D721Med (cell line): ENCODE measurements around the gene RNF44.

Source experiments
- DNase-seq: peaks from one replicate; pipeline ENCODE4 v3.0.0; 2011; ENCODE audit warnings: low spot score; ENCODE audit not compliant: insufficient read length
- FAIRE-seq: peaks from 2 replicates; lab custom pipeline; 2011; peaks lifted over from hg19 to GRCh38; lab: Jason Lieb, UNC
- TF ChIP-seq, protein P1 (sequence below): IDR thresholded peaks from 2 replicates; pipeline ENCODE4 v1.5.1; 2012; ENCODE audit warnings: mild to moderate bottlenecking, control low read depth; ENCODE audit not compliant: insufficient read depth; ENCODE audit errors: missing control alignments

Gene RNF44

DNA sequence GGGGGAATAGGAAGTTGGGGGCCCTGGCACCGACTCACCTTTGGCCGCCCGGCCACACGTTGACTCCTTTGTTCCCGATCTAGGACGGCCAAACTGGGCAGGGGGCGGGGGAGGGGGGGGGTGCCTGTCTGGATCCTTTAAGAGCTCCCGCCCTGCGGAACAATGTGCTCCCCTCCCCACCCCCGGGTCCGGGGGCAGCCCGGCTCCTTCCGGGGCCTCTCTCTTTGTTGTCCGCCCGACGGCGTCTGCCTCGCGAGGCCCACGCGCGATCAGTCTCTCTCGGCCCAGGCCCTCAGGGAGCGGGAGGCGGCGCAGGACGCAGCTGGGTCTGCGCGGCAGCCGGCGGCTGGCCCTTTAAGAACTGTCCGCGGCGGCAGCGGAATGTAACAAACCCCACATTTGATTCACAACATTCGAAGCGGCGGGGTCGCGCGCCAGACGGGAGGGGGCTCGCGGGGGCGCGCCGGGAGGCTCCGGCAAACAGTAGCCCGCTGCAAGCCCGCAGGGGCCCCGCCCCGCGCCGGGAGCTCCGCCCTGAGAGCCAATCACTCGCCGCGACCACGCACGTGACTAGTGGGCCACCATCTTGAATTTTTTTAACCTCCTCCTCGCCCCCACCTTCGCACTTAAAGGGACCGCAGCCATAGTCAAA, at the start of gene RNF44:
TSS of gene RNF44 (minus strand) at position 501 of the 652 bp plus-strand sequence. CDS start 4,930 bp downstream, outside the sequence.
- peak; percentile 89 for DNase-seq
- no peak for FAIRE-seq
- TF ChIP-seq, protein P1, sequence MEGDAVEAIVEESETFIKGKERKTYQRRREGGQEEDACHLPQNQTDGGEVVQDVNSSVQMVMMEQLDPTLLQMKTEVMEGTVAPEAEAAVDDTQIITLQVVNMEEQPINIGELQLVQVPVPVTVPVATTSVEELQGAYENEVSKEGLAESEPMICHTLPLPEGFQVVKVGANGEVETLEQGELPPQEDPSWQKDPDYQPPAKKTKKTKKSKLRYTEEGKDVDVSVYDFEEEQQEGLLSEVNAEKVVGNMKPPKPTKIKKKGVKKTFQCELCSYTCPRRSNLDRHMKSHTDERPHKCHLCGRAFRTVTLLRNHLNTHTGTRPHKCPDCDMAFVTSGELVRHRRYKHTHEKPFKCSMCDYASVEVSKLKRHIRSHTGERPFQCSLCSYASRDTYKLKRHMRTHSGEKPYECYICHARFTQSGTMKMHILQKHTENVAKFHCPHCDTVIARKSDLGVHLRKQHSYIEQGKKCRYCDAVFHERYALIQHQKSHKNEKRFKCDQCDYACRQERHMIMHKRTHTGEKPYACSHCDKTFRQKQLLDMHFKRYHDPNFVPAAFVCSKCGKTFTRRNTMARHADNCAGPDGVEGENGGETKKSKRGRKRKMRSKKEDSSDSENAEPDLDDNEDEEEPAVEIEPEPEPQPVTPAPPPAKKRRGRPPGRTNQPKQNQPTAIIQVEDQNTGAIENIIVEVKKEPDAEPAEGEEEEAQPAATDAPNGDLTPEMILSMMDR: no peak

DNA sequence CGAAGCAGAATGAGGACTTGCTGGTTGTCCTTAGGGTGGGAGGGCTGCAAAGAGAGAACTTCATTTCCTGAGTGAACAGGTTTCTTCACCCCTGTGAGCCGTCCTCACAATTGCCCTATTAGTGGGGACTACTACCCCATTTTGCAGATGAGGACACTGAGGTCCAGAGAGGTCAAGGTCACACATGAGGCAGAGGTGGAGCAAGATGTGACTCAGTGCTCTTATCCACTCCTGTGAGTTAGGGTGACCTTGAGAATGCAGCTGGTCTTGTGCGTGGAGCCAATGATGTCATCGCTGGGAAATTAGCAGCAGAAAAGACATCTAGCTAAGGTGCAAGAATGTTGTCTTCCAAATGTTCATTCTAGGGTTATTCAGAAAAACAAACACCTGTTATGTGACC, 45.9 kb upstream of the RNF44 start:
- no peak for FAIRE-seq
- DNase-seq: no peak
- TF ChIP-seq, protein P1: no peak

DNA sequence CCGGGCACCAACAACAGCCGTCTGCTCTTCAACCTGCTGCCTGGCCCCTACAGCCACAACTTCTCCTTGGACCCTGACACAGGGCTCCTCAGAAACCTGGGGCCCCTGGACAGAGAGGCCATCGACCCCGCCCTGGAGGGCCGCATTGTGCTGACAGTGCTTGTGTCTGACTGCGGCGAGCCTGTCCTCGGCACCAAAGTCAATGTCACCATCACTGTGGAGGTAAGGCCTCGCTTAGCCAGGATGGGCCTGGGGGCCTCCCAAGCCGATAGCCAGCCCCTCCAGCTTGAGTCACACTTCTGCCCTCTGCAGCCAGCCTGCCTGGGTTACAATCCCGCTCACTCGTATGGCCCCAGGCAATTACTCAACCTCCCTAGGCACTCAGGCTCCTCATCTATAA, 44.2 kb upstream of the RNF44 start:
- TF ChIP-seq, protein P1: no peak
- FAIRE-seq (no peak), DNase-seq (no peak)

DNA sequence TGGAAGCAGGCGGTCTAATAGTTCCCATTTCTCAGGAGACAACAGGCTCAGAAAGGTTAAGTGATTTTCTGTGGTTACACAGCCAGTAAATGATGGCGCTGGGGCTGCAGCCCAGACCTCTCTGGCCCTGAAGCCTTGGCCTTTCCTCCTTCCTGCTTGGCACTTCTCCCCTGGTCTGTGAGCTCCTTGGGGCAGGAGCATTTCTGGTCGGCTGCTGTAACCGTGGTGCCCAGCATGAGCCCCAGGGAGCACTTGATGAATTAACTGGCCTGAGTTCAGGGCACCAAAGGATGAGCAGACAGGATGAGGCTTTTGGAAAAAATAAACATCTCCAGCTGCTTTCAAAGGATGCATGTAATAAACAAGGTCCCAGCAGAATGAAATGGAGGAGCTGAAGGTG, 42.1 kb upstream of the RNF44 start:
- TF ChIP-seq, protein P1: no peak
- FAIRE-seq (no peak), DNase-seq (no peak)

DNA sequence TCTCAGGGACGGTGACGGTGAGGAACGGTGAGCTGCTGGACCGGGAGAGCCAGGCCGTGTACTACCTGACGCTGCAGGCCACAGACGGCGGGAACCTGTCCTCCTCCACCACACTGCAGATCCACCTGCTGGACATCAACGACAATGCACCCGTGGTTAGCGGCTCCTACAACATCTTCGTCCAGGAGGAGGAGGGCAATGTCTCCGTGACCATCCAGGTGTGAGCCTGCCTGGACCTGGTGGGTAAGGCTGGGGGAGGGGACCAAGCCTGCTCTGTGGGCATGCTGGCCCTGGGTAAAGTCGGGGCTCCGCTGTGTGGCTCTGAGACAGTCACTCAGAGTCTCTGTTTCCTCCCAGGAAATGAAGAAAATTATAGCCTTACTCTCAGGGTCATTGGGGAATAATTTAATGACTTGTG, 41.2 kb upstream of the RNF44 start:
- TF ChIP-seq, protein P1: no peak
- FAIRE-seq (no peak), DNase-seq (no peak)

DNA sequence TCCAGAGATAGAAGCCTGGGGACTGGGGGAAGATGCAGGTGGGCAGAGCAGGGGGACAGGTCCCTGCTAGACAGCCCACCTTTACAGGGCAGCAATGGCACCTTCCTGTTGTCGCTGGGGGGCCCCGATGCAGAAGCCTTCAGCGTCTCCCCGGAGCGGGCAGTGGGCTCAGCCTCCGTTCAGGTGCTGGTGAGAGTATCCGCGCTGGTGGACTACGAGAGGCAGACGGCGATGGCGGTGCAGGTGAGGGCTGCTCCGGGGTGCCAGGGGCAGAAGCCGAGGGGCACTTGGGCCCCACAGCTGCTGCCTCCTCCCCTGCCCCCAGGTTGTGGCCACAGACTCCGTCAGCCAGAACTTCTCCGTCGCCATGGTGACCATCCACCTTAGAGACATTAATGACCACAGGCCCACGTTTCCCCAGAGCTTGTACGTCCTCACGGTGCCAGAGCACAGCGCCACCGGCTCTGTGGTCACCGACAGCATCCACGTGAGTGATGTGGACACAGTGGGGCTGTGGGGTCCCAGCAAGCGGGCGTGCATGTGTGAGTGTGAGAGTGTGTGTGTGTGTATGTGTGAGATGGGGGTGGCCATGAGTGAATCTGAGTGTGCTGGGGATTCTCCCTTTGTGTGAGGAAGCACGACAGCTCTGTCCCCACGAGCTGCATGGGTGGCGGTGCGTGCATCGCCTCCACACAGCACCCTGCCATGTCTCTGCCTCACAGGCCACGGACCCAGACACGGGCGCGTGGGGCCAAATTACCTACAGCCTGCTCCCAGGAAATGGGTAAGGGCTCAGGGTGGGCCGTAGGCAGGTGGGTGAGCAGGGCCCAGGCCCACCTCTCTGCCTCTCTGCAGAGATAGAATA, 40.3 kb upstream of the RNF44 start:
- DNase-seq: no peak
- no peak for FAIRE-seq
- TF ChIP-seq, protein P1: no peak
